ENCODE measurements around the gene S100P.
A peak's percentile ranks its signal among the peaks of the same experiment; 100 is the strongest.

S100P gene

DNA sequence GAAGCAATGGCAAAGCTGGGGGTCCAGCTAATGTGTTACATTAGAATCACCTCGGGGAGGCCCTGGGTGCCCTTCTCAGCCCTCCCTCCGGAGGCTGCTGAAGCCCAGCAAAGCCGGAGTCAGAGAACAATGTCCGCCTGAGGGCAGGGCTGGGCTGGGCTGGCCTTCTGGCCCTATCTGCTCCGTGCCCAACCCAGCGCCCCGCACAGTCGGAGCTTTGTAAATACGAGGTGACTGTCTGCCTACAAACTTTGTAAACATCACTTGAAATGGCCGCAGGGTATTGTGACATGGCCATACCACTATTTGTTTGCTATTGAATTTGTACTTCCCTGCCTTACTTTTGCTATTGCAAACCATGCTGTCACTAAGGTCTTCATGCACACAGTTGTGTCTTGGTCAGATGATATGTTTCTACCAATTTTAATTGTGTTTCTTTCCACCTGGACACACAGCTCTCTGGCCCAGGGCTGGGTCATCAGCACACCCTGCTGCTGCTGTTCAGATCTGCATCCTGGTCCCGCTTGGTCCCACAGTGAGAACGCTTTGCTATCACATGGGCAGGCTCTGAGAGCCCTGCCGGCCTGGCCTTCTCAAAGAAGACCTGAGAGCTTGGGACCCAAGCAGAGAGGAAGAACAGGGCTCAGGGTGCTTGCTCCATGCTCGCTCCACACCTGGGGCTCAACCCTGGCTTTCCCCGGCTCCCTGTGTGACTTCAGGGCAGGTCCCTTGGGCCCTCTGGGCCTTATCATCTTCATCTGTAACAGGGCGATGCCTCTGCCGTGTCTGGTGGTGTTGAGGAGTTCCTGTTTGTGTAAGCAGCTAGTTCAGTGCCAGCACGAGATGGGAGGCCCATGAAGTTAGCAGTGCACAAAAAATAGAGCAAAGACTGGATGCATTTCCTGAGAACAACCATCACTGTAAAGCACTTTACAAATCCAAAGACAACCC, 2.3 kb downstream of the S100P start:
- no peak for DNase-seq

GRCh38 chr4:6696611-6697010, 2.9 kb downstream of the S100P start:
- DNase-seq, result no peak

- no peak for DNase-seq
These were observed 3.5 kb downstream of the S100P start for GRCh38 chr4:6697131-6697530.

GRCh38 chr4:6699388-6699787, 5.7 kb downstream of the S100P start:
- no peak for DNase-seq

DNA sequence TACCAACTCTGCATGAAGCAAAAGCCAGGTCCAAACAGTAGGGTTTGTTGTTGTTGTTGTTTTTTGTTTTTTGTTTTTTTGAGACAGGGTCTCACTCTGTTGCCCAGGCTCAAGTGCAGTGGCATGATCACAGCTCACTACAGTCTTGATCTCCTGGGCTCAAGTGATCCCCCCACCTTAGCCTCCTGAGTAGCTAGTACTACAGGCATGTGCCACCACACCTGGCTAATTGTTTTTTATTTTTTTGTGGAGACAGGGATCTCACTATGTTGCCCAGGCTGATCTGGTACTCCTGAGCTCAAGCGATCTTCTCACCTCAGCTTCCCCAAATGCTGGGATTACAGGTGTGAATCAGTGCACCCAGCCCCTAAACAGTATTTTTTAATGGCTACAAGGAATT, 6.2 kb downstream of the S100P start:
- DNase-seq, result no peak

- DNase-seq, result no peak
These were observed 7.7 kb downstream of the S100P start for GRCh38 chr4:6701371-6701770.

- DNase-seq, result no peak
These were observed 9.1 kb downstream of the S100P start for GRCh38 chr4:6702761-6703160.

DNA sequence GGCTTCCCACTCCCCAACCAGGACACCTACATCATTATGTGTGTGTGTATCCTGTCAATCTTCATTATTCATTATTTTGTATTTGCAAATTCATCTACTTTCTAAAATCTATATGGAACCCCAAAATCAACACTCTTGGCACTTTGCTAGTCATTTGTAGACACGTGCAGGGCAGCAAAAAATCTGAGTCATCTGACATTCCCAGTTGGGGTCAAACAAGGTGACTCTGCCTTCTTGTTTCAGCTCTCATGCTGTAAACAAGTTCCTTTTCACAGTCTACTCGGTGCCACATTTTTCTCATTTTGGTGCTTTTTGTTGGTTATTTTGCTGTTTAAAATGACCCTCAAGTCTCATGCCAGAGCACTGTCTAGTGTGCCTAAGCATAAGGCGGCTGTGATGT, 10.1 kb downstream of the S100P start:
- no peak for DNase-seq

DNA sequence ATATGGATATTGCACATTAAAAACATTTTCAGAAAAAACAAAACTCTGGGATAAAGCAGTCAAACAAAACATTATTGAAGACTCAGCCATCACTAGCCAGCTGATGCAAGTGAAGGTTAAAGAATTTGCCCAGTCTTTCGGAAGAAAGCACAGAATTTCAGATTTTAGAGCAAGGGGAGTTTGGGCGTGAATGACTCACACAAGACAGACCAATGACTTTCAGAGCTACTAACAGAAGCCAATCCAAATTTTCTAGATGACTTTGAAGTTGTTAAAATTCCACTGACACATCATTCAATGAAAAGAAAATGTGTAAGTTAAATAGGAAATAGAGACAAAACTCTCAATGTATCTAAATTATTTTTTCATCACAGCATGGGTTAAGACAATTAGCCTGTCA, 12.0 kb downstream of the S100P start:
- no peak for DNase-seq

GRCh38 chr4:6706173-6706572, 12.5 kb downstream of the S100P start:
- no peak for DNase-seq

DNA sequence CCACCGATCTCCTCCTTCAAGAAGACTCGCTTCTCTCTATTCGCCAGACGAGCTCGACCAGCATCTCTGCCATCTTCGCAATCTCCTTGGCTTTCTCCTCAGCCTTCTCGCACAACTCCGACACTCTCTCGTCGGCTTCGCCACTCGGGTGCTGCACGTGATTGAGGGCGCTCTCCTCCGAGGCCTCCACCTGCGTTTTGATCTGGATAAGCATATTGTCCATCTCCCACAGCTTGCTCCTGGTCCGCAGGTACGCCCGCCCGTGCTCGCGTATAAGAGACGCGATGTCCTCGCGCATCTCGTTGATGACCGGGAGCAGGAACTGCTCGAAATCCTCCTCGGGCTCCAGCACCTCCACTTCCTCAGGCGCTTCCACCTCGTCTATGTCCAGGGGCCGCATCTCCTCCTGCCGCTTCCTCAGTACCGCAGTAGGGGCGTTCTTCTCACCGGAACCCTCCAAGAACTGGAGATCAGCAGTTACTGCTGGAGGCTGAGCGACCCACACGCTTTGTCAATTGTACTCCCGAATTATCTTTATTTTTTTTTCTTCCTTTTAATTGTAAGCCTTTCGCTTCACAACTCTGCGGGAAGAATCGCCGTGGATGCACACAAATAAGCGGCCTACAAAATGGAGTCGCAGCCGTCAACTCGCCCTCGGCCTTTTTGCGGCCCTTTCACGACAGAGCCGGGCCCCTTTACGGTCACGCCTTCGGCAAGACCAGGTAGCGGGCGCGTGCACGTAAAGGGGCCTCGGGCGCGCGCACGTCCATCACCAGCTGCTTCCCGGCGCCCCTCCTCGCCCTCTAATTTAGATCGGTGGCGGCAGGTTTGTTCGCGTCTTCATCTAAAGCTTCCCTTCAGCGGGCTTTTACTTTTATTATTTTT, 15.8 kb downstream of the S100P start, which contains the start of gene MRFAP1L1:
Gene MRFAP1L1 (minus strand): TSS at position 636 of the 885 bp plus-strand sequence. CDS start 236 bp downstream, at position 400.
- DNase-seq, result peak in 55 of 56 donors; percentile 59 to 97 (median 89)

DNA sequence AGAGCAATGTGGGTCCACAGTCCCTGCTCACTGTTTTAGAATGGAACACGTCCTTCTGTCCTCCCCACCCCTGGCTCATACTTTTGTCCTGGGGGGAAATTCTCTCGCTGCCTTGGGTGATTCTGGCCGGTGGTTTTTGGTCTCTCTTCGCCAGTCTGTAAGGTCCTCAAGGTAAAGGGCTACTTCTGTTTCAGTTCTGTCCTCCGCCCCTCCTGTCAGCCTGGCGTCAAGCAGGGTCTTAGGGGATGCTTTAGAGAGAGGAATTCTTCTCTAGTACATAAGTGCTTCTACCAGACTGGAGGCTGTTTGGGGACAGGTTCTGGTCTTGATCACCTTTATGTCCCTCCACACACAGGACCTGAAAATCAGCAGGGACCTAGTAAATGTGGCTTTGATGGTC, 16.6 kb downstream of the S100P start:
- DNase-seq, result no peak

DNA sequence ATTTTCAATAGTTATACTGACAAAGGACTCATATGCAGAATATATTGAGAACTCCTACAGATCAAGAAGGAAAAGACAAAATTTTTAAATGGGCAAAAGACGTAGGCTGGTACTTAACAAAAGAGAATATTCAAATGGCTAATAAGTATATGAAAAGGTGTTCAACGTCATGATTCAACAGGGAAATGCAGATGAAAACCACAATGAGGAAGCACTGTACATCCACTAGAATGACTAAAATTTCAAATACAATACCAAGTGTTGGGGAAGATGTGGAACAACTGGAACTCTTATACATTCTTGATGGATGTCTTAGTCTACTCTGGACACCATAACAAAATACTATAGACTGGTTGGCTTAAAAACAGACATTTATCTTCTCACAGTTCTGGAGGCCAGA, 17.3 kb downstream of the S100P start:
- DNase-seq, result no peak

GRCh38 chr4:6714954-6715353, 21.3 kb downstream of the S100P start:
- no peak for DNase-seq

GRCh38 chr4:6715704-6716017, 22.0 kb downstream of the S100P start:
- DNase-seq, result no peak

DNA sequence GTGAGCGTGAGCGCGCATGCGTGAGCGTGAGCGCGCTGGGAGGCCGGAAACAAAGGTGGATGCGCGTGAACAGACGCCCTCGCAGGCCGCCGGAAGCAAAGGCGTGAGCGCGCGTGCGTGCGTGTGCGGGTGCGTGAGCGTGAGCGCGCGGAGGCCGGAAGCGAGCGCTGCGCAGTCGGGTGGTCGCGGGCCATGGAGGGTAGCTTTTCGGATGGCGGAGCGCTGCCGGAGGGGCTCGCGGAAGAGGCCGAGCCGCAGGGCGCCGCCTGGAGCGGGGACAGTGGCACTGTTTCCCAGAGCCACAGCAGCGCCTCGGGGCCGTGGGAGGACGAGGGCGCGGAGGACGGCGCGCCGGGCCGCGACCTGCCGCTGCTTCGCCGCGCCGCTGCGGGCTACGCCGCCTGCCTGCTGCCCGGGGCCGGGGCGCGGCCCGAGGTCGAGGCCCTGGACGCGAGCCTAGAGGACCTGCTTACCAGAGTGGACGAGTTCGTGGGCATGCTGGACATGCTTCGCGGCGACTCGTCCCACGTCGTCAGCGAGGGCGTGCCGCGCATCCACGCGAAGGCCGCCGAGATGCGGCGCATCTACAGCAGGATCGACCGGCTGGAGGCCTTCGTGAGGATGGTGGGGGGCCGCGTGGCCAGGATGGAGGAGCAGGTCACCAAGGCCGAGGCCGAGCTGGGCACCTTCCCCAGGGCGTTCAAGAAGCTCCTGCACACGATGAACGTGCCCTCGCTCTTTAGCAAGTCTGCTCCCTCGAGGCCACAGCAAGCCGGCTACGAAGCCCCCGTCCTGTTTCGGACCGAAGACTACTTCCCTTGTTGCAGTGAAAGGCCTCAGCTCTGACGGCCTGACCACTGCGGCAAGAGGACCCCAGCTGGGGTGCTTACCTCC, 22.6 kb downstream of the S100P start, which contains the start of gene BLOC1S4:
Gene BLOC1S4 (plus strand): TSS at position 157 of the 894 bp plus-strand sequence. CDS start 36 bp downstream, at position 193.
- DNase-seq, result peak in 54 of 56 donors; percentile 42 to 91 (median 80)

DNA sequence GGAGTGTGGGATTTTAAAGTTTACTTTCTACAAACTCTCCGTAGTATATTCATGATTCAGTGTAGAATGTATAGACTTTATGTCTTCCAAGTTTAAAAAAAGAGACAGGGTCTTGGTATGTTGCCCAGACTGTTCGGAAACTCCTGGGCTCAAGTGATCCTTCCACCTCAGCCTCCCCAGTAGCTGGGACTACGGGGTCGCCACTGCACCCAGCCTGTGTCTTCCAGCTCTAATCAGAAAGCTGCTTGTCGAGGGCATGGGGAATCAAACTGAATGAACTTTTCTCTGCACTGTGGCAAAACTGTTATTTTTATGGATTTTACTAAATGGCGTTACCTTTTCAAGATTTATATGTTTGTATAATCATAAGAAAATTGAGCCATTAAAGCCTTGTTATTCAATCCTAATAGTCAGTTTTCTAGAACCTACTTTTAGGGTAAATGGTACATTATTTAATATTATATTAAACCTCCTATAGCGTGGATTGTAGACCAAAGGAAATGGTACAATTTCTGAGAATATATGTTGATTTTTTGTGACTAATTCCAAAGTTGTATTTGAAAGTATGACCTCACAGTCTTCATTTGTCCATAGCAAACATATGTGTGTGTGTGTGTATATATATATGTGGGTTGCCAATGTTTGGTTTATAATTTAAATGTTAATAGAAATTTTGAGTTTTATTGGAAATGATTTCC, 23.4 kb downstream of the S100P start:
- DNase-seq, result no peak

- no peak for DNase-seq
These were observed 25.4 kb downstream of the S100P start for GRCh38 chr4:6718932-6719610.

DNA sequence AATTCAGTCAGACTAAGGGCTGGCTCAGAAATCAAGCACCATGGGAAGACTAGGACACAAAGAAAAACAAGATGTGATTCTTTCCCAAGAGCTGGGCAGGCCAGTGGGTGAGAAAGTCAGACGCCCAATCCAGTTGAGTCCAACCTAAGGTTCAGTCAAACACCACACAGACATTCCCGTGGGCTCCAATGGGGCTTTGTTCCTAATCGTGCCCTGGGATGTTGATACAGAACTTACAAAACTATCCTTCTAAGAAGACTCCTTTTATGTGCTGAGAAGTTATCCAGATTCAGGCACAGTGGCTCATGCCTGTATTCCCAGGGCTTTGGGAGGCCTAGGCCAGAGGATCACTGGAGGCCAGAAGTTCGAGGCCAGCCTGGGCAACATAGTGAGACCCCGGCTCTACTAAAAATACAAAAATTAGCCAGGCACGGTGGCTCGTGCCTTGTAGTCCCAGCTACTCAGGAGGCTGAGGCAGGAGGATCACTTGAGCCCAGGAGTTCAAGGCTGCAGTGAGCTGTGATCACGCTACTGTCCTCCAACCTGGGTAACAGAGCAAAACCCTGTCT, 26.0 kb downstream of the S100P start:
- no peak for DNase-seq
